ENCODE measurements around the gene LMOD2.

GRCh38 chr7:123628829-123629228 is 26.8 kb upstream of the LMOD2 start:
- TF ChIP-seq CTCF (IDR thresholded peaks at IDR 0.05; ENCODE audit: low read depth, low read length): no peak
- no peak for TF ChIP-seq EZH2phosphoT487 (IDR thresholded peaks at IDR 0.05; ENCODE audit: low read depth)

All from OCI-LY3 (cell line).